ENCODE measurements around the gene AGPAT1.

The AGPAT1 gene

DNA sequence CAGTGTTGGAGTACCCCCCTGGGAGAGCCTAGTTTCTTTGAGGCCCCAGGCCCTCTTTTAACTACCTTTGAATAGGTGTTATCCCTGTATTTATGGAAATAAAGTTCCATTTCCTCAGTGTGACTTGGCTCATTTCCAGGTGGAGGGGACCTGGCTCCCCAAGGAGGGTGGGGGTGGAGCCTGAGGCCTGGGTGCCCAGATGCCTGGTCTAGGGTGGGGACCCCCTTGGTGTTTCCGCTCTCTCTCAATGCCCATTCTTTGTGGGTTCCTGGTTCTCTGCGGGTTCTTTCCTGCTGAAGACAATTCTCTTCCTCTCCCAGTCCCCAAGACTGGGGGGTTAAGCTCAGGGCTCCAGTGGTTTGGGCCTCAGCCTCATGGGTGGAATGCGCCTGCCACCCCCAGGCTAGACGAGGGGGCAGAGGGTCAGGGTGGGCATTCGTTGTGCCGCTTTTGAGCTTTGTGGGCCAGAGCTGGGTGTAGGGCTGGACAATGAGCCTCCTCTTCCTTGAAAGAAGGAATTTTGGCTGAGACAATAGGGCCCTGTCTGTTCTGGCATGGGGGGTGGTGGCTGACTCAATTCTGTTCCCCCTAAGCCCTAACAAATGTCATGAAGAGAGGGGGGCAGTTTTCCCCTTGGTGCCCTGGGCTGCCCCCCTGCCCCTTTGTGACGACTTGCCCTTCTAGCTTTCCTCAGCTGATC, 12.2 kb downstream of the AGPAT1 start:
- Mint-ChIP-seq H3K27ac (no peak overlapping the region), H3K27me3 (ENCODE audit: low read depth) (no peaks in the 10 kb centered on the region), H3K4me1 (ENCODE audit: low read depth) (no peaks in the 10 kb centered on the region), H3K9me3 (no peaks in the 10 kb centered on the region), H3K36me3 (ENCODE audit: low read depth) (peaks cover 12% of the 10 kb centered on the region), H3K4me3 (no peak overlapping the region)
- no peak for DNase-seq (ENCODE audit: low spot score)

- Mint-ChIP-seq H3K4me3 (no peak overlapping the region), H3K9me3 (no peaks in the 10 kb centered on the region), H3K27me3 (ENCODE audit: low read depth) (peaks cover 7% of the 10 kb centered on the region), H3K36me3 (ENCODE audit: low read depth) (peaks cover 3% of the 10 kb centered on the region), H3K27ac (no peak overlapping the region), H3K4me1 (ENCODE audit: low read depth) (peaks cover 16% of the 10 kb centered on the region)
- DNase-seq (ENCODE audit: low spot score): no peak
Measured at GRCh38 chr6:32158052-32158451, 17.8 kb downstream of the AGPAT1 start.

- Mint-ChIP-seq H3K27ac (no peak overlapping the region), H3K4me3 (no peak overlapping the region), H3K27me3 (ENCODE audit: low read depth) (peaks cover 16% of the 10 kb centered on the region), H3K4me1 (ENCODE audit: low read depth) (peaks cover 19% of the 10 kb centered on the region), H3K36me3 (ENCODE audit: low read depth) (peaks cover 3% of the 10 kb centered on the region), H3K9me3 (no peaks in the 10 kb centered on the region)
- no peak for DNase-seq (ENCODE audit: low spot score)
Measured at GRCh38 chr6:32156891-32157290, 19.0 kb downstream of the AGPAT1 start.

DNA sequence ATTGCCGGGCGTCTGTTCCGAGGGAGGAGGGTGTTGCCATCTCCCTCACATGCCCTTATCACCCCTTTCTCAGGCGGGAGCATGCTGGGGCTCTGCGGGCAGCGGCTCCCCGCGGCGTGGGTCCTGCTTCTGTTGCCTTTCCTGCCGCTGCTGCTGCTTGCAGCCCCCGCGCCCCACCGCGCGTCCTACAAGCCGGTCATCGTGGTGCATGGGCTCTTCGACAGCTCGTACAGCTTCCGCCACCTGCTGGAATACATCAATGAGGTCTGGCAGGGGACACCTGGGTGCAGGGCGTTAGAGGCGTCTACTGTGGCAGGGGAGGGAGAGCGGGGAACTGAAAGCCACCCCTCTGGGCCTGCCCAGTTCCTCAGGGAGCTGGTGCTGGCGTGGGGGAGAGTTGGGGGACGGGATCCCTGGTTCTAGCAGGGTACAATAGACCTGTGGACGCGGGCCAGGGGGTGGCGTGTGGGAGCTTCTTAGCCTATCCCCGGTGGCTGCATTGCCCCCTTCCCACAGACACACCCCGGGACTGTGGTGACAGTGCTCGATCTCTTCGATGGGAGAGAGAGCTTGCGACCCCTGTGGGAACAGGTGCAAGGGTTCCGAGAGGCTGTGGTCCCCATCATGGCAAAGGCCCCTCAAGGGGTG, 21.2 kb downstream of the AGPAT1 start:
- Mint-ChIP-seq H3K27me3 (ENCODE audit: low read depth) (peaks cover 31% of the 10 kb centered on the region), H3K4me3 (peak overlapping the region; percentile 99), H3K36me3 (ENCODE audit: low read depth) (peaks cover 3% of the 10 kb centered on the region), H3K9me3 (no peaks in the 10 kb centered on the region), H3K4me1 (ENCODE audit: low read depth) (peaks cover 21% of the 10 kb centered on the region), H3K27ac (peak overlapping the region; percentile 92)
- peak; percentile 56 for DNase-seq (ENCODE audit: low spot score)

DNA sequence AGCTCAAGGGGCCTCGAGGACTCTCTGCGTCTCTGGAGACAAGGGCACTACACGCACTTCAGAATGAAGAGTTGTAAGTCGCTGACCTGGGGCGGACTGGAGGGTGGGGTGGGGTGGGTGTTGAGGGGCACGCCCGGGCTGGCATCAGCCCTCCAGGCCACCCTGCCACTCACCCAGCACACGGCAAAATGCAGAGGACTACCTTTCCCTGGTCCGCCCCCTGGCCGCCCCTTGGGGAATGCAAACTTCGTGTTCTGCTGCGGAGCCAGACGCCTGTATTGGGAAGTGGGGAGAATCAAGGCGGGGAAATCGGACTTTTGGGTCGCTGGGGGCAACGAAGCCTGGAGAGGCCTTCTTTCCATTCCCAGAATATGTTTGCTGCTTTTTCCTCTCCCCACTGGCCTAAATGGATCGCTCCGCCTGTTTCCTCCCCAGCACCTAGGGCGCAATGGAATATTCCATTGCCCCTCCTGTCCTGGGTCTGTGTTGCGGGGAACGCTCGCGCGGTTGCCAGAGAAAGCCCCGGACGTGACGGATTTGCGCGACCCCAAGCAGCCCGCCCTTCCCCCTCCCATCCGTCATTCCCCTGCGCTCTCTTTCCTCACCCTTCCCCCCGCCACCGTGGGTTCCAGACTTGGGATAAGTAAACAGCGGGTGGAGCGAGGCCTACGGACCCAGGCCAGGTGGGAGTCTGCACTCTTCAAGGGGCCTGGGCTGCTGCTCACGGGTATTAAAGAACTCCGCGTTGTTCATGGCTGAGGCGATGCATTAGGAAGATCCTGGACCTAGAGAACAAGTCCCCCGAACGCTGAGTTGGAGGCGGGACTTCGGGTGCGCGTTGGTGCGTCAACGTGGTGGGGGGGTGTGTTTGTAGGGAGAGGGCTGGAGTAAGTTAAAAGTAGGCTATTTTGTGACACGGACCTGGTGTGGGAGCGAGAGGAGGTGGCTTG, 22.0 kb downstream of the AGPAT1 start, which contains the start of gene PPT2:
Gene PPT2 (plus strand): TSS at position 578 of the 950 bp plus-strand sequence. CDS start 454 bp downstream, outside the sequence.
- Mint-ChIP-seq H3K27me3 (ENCODE audit: low read depth) (peaks cover 36% of the 10 kb centered on the region), H3K4me3 (peak within 1 kb of the TSS; percentile 99), H3K36me3 (ENCODE audit: low read depth) (peaks cover 3% of the 10 kb centered on the region), H3K9me3 (no peaks in the 10 kb centered on the region), H3K27ac (peak within 1 kb of the TSS; percentile 92), H3K4me1 (ENCODE audit: low read depth) (peaks cover 24% of the 10 kb centered on the region)
- peak; percentile 59 for DNase-seq (ENCODE audit: low spot score)

DNA sequence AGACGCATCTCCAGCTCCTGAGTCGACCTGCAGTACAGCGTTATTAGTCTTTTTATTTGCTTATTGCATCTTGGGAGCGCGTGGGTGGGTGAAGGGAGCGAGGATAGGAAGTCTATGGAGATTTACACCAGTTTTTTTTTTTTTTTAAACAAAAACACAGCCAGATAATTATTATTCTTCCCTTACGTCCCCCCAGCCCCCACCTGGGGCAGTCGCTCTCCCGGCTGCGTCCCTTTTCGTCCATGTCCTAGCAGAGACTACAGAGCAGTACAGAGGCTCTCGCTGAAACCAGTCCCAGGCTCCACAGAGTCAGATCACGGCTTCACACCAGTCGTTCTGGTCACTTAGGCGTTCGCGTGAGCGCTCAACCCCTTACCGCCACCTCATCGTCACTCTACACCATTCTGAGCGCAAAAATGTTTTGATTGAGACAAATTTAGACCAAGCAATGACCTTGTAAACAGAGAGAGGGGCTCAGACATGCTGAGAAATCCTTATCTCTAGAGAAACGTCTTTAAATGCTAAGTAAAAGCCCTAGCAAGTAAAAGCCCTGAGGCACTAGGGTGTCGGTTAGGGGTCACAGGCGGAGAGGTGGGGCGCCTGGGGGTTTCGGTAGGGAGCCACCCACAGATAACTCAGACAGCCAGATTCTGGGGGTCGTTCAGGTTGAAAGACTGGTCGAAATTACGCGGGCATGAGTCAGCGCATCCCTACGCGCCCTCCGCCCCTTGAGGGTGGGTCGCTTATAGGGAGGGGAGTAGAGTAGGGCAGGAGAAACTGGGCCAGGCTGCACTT, 22.9 kb downstream of the AGPAT1 start:
- peaks cover 3% of the 10 kb centered on the region for H3K36me3 Mint-ChIP-seq (ENCODE audit: low read depth)
- H3K27me3 Mint-ChIP-seq (ENCODE audit: low read depth): peaks cover 45% of the 10 kb centered on the region
- H3K9me3 Mint-ChIP-seq: no peaks in the 10 kb centered on the region
- no peak for DNase-seq (ENCODE audit: low spot score)
- no peak overlapping the region for H3K27ac Mint-ChIP-seq
- H3K4me3 Mint-ChIP-seq: peak overlapping the region; percentile 57
- peaks cover 28% of the 10 kb centered on the region for H3K4me1 Mint-ChIP-seq (ENCODE audit: low read depth)

- no peak for DNase-seq (ENCODE audit: low spot score)
- Mint-ChIP-seq H3K4me3 (peak within 1 kb of the TSS; percentile 57), H3K27ac (no peak within 1 kb of the TSS), H3K9me3 (no peaks in the 10 kb centered on the region), H3K36me3 (ENCODE audit: low read depth) (no peaks in the 10 kb centered on the region), H3K27me3 (ENCODE audit: low read depth) (peaks cover 53% of the 10 kb centered on the region), H3K4me1 (ENCODE audit: low read depth) (peaks cover 32% of the 10 kb centered on the region)
Measured at GRCh38 chr6:32151863-32152768, 23.8 kb downstream of the AGPAT1 start, which contains the start of gene PRRT1. PRRT1 (minus strand) TSS chr6:32151939; CDS start chr6:32151827, 112 bp downstream.

DNA sequence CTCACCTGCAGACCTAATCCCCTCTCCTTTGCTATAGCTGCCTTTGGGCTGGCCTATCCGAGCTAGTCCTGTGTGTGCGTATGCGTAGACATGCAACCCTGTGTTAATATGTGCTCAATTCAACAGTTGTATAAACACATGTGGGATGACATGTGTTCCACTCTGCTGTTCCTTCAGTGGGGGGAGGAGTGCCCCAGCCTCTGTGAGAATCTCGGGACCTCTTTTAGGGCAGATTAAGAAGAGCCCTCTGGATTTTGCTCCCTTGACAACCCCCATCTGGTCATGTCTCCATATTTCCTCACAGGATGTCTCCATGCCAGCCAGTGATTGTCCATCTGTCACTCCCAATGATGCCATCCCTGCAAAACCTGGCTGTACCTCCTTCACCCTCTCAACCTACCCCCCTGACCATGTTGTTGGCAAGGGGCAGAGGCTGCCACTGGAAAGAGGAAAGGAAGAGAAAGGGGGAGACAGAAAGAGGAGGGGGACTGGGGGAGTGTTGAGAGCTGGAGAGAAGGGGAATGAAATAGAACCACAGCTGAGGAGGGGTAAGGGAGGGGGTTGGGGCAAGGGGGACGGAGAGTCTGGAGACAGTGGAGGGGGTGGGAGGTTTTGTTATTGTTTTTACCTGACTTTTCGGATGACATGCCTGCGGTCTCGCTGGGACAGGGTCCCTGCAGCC, 24.6 kb downstream of the AGPAT1 start:
- Mint-ChIP-seq H3K27me3 (ENCODE audit: low read depth) (peaks cover 61% of the 10 kb centered on the region), H3K4me3 (no peak overlapping the region), H3K36me3 (ENCODE audit: low read depth) (no peaks in the 10 kb centered on the region), H3K9me3 (no peaks in the 10 kb centered on the region), H3K4me1 (ENCODE audit: low read depth) (peaks cover 32% of the 10 kb centered on the region), H3K27ac (no peak overlapping the region)
- DNase-seq (ENCODE audit: low spot score): no peak

DNA sequence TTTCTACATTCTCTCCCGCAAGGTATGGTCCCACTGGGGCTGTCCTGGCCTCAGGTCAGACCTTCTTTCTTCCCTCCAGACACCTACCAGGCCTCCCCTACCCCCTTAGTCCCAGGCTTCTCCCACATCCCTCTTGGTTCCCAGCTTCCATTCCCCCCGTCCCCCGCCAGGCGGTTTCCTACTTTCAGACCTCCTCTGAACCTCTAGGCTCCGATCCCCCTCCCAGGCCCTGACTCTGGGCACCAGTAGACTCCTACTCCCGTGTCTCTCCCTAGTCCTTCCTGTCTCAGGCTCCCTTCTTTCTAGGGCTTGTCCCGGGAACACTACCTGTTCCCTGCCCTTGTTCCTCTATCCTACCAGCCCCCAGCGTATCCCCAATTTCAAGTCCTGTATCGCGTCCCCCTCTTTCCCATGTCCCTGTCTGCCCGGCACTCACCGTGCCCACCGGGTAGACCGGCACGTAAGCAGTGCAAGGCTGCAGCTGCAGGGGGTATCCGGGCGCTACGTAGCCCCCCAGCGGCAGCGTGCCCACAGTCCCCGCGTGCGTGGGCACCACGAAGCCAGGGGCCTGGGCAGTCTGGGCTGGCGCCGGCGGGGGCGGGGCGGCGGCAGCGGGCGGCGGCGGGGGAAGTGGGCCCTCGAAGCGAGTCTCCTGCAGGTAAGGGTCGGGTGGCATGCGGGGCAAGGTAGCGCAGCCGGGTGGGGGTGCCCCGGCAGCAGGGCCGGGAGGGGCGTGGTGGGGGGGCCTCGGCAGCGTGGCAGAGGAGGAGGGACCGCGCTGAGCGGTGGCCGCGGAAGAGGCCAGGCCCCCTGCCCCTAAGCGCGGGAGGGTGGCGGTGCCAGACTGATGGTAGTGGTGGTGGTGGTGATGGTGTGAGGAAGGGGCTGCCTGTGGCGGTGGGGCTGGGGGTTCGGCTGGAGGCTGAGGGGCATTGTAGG, 25.7 kb downstream of the AGPAT1 start:
- H3K4me1 Mint-ChIP-seq (ENCODE audit: low read depth): peaks cover 28% of the 10 kb centered on the region
- H3K27ac Mint-ChIP-seq: no peak overlapping the region
- DNase-seq (ENCODE audit: low spot score): no peak

DNA sequence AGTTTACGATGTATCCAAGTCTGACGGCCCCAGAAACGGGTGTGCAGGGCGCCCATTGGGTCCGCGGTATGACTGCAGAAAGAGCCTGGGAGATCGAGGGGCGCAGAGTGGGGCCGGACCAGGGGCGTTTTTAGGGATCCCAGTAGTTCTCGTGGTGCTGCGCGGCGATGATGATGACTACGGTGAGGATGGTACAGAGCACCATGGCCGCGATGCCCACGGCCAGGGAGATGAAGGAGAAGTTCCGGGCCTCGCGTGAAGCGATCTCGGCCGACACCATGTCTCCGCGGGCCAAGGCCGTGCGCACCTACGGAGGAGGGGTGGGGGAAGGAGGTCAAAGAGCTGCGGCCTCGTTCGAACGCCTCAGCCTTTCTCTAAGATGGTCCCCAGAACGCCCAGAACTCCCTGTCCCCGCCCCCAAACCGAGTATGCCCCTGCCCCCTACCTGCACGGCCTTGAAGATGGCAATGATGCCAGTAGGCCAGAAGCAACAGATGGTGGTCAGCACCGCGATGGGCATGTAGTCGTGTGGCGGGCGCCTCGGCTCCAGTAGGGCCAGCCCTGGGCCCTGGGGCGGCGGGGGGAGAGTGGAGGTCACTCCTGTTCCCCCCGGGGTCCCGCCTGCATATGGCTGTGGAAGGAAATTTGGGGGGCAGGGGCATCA, 26.7 kb downstream of the AGPAT1 start:
- no peaks in the 10 kb centered on the region for H3K36me3 Mint-ChIP-seq (ENCODE audit: low read depth)
- peaks cover 21% of the 10 kb centered on the region for H3K4me1 Mint-ChIP-seq (ENCODE audit: low read depth)
- no peaks in the 10 kb centered on the region for H3K9me3 Mint-ChIP-seq
- H3K27ac Mint-ChIP-seq: peak overlapping the region; percentile 29
- no peak for DNase-seq (ENCODE audit: low spot score)
- peaks cover 70% of the 10 kb centered on the region for H3K27me3 Mint-ChIP-seq (ENCODE audit: low read depth)
- peak overlapping the region; percentile 79 for H3K4me3 Mint-ChIP-seq

More for the DNA sequence above, 25.7 kb downstream of the AGPAT1 start:
- Mint-ChIP-seq H3K4me3 (no peak overlapping the region), H3K27me3 (ENCODE audit: low read depth) (peaks cover 69% of the 10 kb centered on the region), H3K9me3 (no peaks in the 10 kb centered on the region), H3K36me3 (ENCODE audit: low read depth) (no peaks in the 10 kb centered on the region)
